Thoracic aorta (tissue), 2 donors: ENCODE data around the gene SCYL1. TPM values are rescaled to one million over a fixed set of nuclear protein-coding genes. Genes with fewer than 3 reads are reported as not detected.
A peak's percentile ranks its signal among the peaks of the same experiment; 100 is the strongest.

Experiments used
- ATAC-seq: fragments of 150-250 bp; one replicate; pipeline ENCODE4 v1.8.0; 2017; ENCODE audit warnings: low read depth; ENCODE audit not compliant: insufficient number of reproducible peaks, low FRiP score
- DNase-seq: peaks from one replicate; pipeline ENCODE4 v3.0.0-alpha.2; 2020; ENCODE audit warnings: low spot score
- H3K27ac ChIP-seq, 2 donors: fragments of 200-600 bp; sonication (generic); 1 replicate in 1 of 2; 2 replicates in 1 of 2; pipeline ENCODE4 v1.5.1; 2016; ENCODE audit warnings: mild to moderate bottlenecking in 2 of 2, moderate library complexity in 2 of 2
- H3K27me3 ChIP-seq: fragments of 200-600 bp; sonication (generic); replicated peaks from 2 replicates; pipeline ENCODE4 v1.6.0; 2016; ENCODE audit warnings: mild to moderate bottlenecking; ENCODE audit not compliant: insufficient read depth
- H3K36me3 ChIP-seq: fragments of 200-600 bp; sonication (generic); one replicate; pipeline ENCODE4 v1.5.1; 2016
- H3K4me1 ChIP-seq, 2 donors: fragments of 200-600 bp; sonication (generic); 1 replicate in 1 of 2; 2 replicates in 1 of 2; pipeline versions ENCODE4 v1.5.1 to v1.6.0; 2016; ENCODE audit warnings: low read depth in 2 of 2, mild to moderate bottlenecking in 1 of 2; ENCODE audit not compliant: control insufficient read depth in 1 of 2
- H3K4me3 ChIP-seq: fragments of 200-600 bp; sonication (generic); 2 replicates; pipeline ENCODE4 v1.5.1; 2016; ENCODE audit warnings: mild to moderate bottlenecking
- H3K9me3 ChIP-seq: fragments of 200-600 bp; sonication (generic); 2 replicates; pipeline ENCODE4 v1.5.1; 2016
- total RNA-seq, 2 donors: library from RNA; depleted of rRNA; stranded (reverse); fragments of >200 nt; gene quantifications; one replicate each; pipeline versions ENCODE4 v1.1.0 to v1.2.3, GENCODE V29; 2016
- TF ChIP-seq, protein P1 (sequence below): fragments of 200-600 bp; sonication (generic); IDR thresholded peaks from one replicate; pipeline ENCODE4 v1.5.1; 2019; ENCODE audit warnings: antibody characterized with exemption

The SCYL1 gene
- total RNA-seq, 2 donors from 2014 or later: 96.8 to 106 TPM

DNA sequence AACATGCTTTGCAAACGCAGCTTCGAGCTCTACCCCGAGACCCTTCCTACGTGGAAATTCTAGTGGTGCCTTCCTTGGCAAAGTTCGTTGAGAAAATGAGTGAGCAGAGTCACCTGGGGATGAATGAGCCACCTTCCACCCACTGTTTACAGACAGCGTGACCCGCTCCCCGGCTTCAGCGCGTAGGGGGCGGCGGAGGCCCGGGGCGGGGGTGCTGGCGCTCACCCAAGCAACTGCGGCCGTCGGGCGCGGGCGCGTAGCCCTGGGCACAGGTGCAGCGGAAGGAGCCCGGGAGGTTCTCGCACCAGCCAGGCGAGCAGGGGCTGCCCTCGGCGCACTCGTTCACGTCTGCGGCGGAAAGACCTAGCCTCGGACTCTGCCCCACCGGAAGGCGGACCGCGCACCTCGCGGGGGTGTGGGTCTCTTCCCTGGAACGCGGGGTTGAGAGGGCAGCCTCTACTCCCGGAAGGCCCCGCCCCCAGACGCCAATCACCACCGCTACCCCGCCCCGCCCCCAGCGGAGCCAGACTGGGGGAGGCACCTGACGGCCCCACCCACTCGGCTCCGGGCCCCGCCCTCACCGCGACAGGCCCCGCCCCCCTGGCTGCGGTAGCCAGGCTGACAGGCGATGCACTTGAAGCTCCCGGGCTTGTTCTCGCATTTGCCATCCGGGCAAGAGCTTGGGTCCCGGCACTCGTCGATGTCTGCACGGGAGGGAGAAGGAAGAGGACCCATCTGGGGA lies 21.5 kb downstream of the SCYL1 start:
- Histone ChIP-seq H3K27me3 (no peaks in the 10 kb centered on the region), H3K27ac (peak overlapping the region in 1 of 2 donors; percentile 12), H3K4me3 (peak overlapping the region; percentile 50), H3K4me1 (peaks cover 4 to 8% of the 10 kb centered on the region in 2 donors), H3K36me3 (peaks cover 51% of the 10 kb centered on the region), H3K9me3 (no peaks in the 10 kb centered on the region)
- DNase-seq: no peak
- TF ChIP-seq, protein P1, sequence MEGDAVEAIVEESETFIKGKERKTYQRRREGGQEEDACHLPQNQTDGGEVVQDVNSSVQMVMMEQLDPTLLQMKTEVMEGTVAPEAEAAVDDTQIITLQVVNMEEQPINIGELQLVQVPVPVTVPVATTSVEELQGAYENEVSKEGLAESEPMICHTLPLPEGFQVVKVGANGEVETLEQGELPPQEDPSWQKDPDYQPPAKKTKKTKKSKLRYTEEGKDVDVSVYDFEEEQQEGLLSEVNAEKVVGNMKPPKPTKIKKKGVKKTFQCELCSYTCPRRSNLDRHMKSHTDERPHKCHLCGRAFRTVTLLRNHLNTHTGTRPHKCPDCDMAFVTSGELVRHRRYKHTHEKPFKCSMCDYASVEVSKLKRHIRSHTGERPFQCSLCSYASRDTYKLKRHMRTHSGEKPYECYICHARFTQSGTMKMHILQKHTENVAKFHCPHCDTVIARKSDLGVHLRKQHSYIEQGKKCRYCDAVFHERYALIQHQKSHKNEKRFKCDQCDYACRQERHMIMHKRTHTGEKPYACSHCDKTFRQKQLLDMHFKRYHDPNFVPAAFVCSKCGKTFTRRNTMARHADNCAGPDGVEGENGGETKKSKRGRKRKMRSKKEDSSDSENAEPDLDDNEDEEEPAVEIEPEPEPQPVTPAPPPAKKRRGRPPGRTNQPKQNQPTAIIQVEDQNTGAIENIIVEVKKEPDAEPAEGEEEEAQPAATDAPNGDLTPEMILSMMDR: no peak
- no peak for ATAC-seq

DNA sequence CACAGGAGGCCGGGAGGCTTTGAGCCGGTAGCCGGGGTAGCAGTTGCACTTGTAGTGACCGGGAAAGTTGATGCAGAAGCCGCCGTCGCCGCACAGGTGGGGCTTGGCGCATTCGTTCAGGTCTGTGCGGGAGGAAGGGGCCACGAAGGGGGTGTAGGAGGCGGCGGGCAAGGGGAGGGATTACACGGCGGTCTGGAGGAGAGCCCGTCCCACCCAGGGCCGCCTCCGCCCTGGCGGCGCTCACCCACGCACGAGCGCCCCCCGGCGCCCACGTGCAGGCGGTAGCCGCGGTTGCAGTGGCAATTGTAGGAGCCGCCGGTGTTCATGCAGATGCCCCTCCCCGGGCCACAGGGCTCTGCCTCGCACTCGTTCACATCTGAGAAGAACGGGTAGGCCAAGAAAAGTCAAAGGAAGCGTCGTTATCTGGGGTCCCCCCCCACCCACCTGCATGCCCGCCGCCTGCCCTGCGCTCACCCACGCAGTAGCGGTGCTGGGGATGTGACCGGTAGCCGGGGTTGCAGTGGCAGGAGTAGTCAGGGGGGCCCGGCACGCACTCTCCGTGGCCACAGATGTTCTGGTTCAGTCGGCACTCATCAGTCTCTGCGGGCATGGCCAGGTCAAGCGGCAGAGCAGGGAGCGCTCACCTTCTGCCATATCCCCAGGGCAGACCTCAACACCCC lies 22.7 kb downstream of the SCYL1 start:
- Histone ChIP-seq H3K27me3 (no peaks in the 10 kb centered on the region), H3K27ac (no peak overlapping the region), H3K4me1 (no peaks in the 10 kb centered on the region), H3K36me3 (peaks cover 56% of the 10 kb centered on the region), H3K4me3 (no peak overlapping the region), H3K9me3 (no peaks in the 10 kb centered on the region)
- no peak for ATAC-seq
- no peak for DNase-seq
- TF ChIP-seq, protein P1: no peak

DNA sequence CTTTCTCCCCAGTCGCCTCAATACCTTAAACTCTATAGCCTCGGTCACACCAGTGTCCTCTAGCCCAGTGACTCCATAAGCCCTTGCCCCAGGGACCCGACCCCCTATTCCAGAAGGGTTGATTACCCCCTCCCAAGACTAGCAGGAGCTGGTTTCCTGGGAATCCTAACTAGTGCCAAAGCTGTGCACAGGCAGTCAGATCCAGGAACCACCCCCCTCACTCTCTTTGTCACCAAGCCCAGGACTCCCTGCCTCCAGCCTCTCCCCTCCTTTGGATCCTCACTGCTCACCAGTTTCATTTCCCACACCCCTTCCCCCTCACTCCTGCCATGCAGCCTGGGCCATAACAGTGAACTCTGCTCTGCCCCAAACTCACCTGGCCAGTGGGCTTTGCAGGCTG lies 23.5 kb downstream of the SCYL1 start:
- H3K36me3 ChIP-seq: peaks cover 53% of the 10 kb centered on the region
- H3K27ac ChIP-seq: peak overlapping the region in 1 of 2 donors; percentile 34

DNA sequence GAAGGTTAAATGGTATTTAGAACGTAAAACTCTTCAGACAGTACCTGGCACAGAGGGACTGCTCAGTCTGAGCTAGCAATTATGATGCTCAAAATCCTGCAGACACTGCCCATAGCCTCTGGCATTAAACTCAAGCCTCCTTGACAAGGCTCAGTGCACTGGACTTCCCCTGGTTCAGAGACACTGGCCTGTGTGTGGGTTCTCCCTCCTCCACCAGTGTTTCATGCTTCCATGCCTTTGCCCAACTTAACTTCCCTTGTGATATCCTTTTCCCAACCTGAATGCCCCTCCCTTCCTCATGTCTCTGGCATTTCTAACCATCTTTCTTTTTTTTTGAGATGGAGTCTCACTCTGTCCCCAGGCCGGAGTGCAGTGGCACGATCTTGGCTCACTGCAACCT lies 24.2 kb downstream of the SCYL1 start:
- H3K9me3 ChIP-seq: no peaks in the 10 kb centered on the region
- TF ChIP-seq, protein P1: no peak
- H3K4me1 ChIP-seq: peaks cover 1 to 3% of the 10 kb centered on the region in 2 donors
- no peak for ATAC-seq
- peak overlapping the region in 1 of 2 donors; percentile 34 for H3K27ac ChIP-seq
- DNase-seq: no peak
- H3K4me3 ChIP-seq: no peak overlapping the region
- H3K27me3 ChIP-seq: no peaks in the 10 kb centered on the region
- peaks cover 53% of the 10 kb centered on the region for H3K36me3 ChIP-seq

More for the DNA sequence above, 23.5 kb downstream of the SCYL1 start:
- no peaks in the 10 kb centered on the region for H3K4me1 ChIP-seq
- TF ChIP-seq, protein P1: no peak
- H3K4me3 ChIP-seq: no peak overlapping the region
- no peaks in the 10 kb centered on the region for H3K9me3 ChIP-seq
- no peak for DNase-seq
- no peak for ATAC-seq
- H3K27me3 ChIP-seq: no peaks in the 10 kb centered on the region

DNA sequence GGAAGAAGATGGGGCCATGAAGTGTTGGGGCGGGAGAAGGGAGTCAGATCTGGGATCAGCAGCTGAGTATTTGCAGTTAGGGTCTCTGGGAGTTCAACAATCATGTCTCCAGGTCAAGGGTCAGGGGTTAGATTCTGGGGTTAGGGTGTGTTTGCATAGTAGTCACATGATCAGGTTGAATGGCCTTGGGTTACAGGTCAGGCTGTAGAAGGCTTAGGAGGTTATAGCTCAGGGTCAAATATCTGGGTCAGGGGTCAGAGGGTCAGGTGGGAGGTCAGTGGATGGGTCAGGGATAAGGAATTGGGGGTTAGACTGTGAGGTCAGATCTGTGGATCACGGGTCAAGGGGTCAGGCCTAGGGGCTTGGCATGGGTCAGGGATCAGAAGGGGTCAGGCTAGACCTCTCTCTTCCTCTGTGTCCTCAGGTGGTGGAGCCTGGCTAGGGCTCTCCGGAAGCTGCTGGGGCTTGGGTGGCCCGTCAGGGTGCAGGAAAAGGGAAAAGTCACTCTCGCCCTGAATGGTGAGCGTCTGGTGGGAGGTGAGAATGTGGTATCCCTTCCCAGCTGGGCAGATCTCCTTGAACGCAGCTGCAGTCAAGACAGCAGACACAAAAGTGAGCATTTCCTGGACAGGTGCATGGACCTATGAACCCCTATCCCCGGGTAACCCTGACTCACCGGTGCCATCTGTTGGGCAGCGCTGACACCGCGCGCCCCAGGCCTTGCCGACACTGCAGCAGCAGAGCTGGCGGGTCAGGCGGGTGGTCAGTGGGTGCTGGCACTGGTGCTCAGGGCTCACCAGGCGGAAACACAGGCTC lies 26.9 kb downstream of the SCYL1 start:
- no peaks in the 10 kb centered on the region for H3K27me3 ChIP-seq
- TF ChIP-seq, protein P1: peak; percentile 37
- no peak overlapping the region for H3K27ac ChIP-seq
- no peak for ATAC-seq
- no peaks in the 10 kb centered on the region for H3K9me3 ChIP-seq
- H3K4me3 ChIP-seq: no peak overlapping the region
- peaks cover 20 to 30% of the 10 kb centered on the region in 2 donors for H3K4me1 ChIP-seq
- peaks cover 37% of the 10 kb centered on the region for H3K36me3 ChIP-seq
- no peak for DNase-seq
